Measurements from ENCODE around the gene PPP1R15B.
A peak's percentile ranks its signal among the peaks of the same experiment; 100 is the strongest.

PPP1R15B gene

DNA sequence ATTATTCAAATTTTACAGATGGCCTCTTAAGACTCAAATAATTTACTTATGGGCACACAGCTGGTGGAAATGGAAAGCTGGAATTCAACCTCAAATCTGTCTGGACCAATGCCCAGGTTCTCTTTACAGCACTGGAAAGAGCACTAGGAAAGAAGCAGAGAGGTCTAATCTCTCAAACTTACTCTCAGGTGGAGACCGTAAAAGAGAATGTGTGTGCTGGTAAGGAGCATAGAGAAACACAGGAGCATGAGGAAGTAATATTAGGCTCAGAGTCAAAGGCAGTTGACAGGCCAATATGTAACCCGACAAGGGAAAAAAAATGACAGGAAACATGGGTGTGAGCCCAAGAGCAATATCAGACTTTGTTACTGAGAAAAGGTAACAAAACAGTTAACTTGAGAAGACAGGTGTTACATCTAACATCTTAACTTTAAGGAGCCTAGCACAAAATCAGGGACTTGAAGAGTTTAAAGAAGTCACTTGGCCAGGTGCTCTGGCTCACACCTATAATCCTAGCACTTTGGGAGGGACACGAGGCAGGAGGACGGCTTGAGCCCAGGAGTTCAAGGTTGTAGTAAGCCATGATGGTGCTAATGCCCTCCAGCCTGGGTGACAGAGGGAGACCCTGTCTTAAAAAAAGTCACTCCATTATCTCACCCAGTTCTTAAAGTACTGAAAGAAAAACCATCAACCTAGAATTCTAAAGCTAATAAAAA, 20.7 kb downstream of the PPP1R15B start:
- Histone ChIP-seq H3K4me3 (ENCODE audit: low read depth in 1 of 2, low read length in 2 of 2) (no peak overlapping the region), H3K9me3 (ENCODE audit: low read length) (no peaks in the 10 kb centered on the region), H3K27me3 (ENCODE audit: control insufficient read depth in 1 of 2, insufficient read depth in 2 of 2, low read length in 2 of 2) (no peaks in the 10 kb centered on the region), H3K27ac (ENCODE audit: low read depth, low read length) (no peak overlapping the region), H3K9ac (ENCODE audit: low read length) (no peak overlapping the region), H3K36me3 (ENCODE audit: insufficient read depth, low read length) (no peaks in the 10 kb centered on the region), H3K4me1 (ENCODE audit: insufficient read depth, low read length) (no peaks in the 10 kb centered on the region)

DNA sequence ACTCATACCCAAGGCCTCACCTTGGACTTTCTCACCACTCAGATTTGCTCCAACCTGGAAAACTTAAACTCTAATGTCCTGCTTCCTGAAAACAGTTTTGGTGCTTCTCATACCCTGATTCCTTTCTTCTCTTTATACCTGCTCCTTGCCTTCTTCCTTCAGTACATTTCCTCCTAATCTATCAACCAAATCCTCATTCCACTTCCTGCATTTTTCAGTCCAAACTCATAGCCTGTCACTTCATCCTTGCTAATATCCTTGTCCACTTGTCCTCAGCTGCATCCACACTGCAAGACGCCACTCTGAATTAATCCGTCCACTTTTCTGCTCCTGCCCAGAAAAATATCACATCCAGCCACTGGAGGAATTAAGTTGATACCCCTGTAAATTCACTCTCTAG, 25.9 kb downstream of the PPP1R15B start:
- no peaks in the 10 kb centered on the region for H3K4me1 ChIP-seq (ENCODE audit: insufficient read depth, low read length)
- no peak overlapping the region for H3K27ac ChIP-seq (ENCODE audit: low read depth, low read length)
- H3K36me3 ChIP-seq (ENCODE audit: insufficient read depth, low read length), result no peaks in the 10 kb centered on the region
- no peaks in the 10 kb centered on the region for H3K9me3 ChIP-seq (ENCODE audit: low read length)
- H3K4me3 ChIP-seq (ENCODE audit: low read depth in 1 of 2, low read length in 2 of 2), result no peak overlapping the region
- no peak overlapping the region for H3K9ac ChIP-seq (ENCODE audit: low read length)
- H3K27me3 ChIP-seq (ENCODE audit: control insufficient read depth in 1 of 2, insufficient read depth in 2 of 2, low read length in 2 of 2), result no peaks in the 10 kb centered on the region

DNA sequence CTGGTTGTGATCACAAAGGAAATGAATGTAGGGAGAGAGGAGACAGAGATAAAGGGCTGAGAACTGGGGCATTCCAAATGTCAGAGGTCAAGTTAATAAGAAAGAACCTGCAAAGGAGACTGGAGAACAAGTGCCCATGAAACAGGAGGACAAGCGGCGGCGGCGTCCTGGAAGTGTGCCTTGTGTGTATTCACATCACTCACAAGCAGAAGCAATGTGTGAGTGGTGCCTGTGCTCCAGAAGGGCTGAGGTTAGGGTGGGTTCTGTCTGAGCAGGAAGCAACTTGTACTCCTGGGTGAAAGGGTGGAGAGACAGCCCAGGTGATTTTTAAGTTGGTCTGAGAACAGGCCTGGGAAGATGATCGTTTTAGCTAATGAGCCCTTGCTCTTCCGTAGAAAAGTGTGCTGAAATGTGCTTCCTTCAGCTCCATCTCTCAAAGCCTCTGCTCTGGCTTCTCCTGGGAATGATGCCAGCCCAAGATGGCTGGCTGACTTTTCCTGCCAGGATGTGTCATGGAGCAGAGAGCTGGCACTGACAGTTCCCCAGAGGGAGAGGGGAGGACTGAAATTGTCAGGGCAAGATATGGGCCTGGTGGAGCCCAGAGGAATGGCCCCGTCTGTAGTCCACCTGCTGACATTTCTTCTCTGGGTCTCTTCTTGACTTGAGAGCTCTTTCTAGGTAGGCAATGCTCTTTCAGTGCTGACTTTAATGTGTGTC, 26.8 kb downstream of the PPP1R15B start:
- H3K27ac ChIP-seq (ENCODE audit: low read depth, low read length), result no peak overlapping the region
- H3K9ac ChIP-seq (ENCODE audit: low read length), result no peak overlapping the region
- no peaks in the 10 kb centered on the region for H3K27me3 ChIP-seq (ENCODE audit: control insufficient read depth in 1 of 2, insufficient read depth in 2 of 2, low read length in 2 of 2)
- no peaks in the 10 kb centered on the region for H3K36me3 ChIP-seq (ENCODE audit: insufficient read depth, low read length)
- no peaks in the 10 kb centered on the region for H3K9me3 ChIP-seq (ENCODE audit: low read length)
- no peaks in the 10 kb centered on the region for H3K4me1 ChIP-seq (ENCODE audit: insufficient read depth, low read length)
- no peak overlapping the region for H3K4me3 ChIP-seq (ENCODE audit: low read depth in 1 of 2, low read length in 2 of 2)

GRCh38 chr1:204383163-204383904, 28.3 kb downstream of the PPP1R15B start:
- Histone ChIP-seq H3K4me3 (ENCODE audit: low read depth in 1 of 2, low read length in 2 of 2) (no peak overlapping the region), H3K9me3 (ENCODE audit: low read length) (no peaks in the 10 kb centered on the region), H3K4me1 (ENCODE audit: insufficient read depth, low read length) (peaks cover 2% of the 10 kb centered on the region), H3K36me3 (ENCODE audit: insufficient read depth, low read length) (no peaks in the 10 kb centered on the region), H3K27ac (ENCODE audit: low read depth, low read length) (no peak overlapping the region), H3K27me3 (ENCODE audit: control insufficient read depth in 1 of 2, insufficient read depth in 2 of 2, low read length in 2 of 2) (peaks cover 6 to 10% of the 10 kb centered on the region in 2 donors), H3K9ac (ENCODE audit: low read length) (no peak overlapping the region)

- H3K27ac ChIP-seq (ENCODE audit: low read depth, low read length), result no peak overlapping the region
- H3K27me3 ChIP-seq (ENCODE audit: control insufficient read depth in 1 of 2, insufficient read depth in 2 of 2, low read length in 2 of 2), result peaks cover 6 to 17% of the 10 kb centered on the region in 2 donors
- no peak overlapping the region for H3K4me3 ChIP-seq (ENCODE audit: low read depth in 1 of 2, low read length in 2 of 2)
- no peak overlapping the region for H3K9ac ChIP-seq (ENCODE audit: low read length)
- peaks cover 5% of the 10 kb centered on the region for H3K4me1 ChIP-seq (ENCODE audit: insufficient read depth, low read length)
- H3K36me3 ChIP-seq (ENCODE audit: insufficient read depth, low read length), result no peaks in the 10 kb centered on the region
- no peaks in the 10 kb centered on the region for H3K9me3 ChIP-seq (ENCODE audit: low read length)
These were observed 28.9 kb downstream of the PPP1R15B start for GRCh38 chr1:204382714-204383083.

DNA sequence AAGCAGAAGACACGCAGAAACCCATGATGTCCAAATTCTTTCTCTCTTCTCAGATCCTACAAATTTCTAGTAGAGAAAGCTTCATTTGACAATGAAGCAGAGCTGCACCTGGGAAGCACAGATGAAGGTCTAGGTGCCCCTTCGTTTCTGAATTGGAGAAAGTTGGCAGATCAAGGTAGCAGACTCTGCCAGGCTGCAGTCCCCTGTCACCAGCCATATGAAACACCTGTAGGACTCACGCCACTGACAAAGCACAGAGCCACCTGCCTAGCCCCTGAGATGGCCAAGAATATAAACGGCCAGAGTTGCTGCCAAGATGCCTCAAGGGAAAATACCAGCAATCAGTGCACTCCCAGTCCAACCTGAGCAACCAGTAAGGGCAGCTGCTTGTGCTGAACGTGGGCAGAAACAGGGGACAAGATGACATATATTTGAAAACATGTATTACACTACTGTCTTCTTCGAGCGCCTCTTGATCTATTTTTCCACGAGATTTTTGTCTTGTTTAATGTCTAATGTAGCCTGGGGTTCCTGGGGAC, 31.3 kb downstream of the PPP1R15B start:
- no peaks in the 10 kb centered on the region for H3K36me3 ChIP-seq (ENCODE audit: insufficient read depth, low read length)
- H3K9ac ChIP-seq (ENCODE audit: low read length), result no peak overlapping the region
- H3K4me3 ChIP-seq (ENCODE audit: low read depth in 1 of 2, low read length in 2 of 2), result no peak overlapping the region
- H3K9me3 ChIP-seq (ENCODE audit: low read length), result no peaks in the 10 kb centered on the region
- H3K27me3 ChIP-seq (ENCODE audit: control insufficient read depth in 1 of 2, insufficient read depth in 2 of 2, low read length in 2 of 2), result peaks cover 23 to 40% of the 10 kb centered on the region in 2 donors
- H3K27ac ChIP-seq (ENCODE audit: low read depth, low read length), result no peak overlapping the region
- peaks cover 9% of the 10 kb centered on the region for H3K4me1 ChIP-seq (ENCODE audit: insufficient read depth, low read length)

DNA sequence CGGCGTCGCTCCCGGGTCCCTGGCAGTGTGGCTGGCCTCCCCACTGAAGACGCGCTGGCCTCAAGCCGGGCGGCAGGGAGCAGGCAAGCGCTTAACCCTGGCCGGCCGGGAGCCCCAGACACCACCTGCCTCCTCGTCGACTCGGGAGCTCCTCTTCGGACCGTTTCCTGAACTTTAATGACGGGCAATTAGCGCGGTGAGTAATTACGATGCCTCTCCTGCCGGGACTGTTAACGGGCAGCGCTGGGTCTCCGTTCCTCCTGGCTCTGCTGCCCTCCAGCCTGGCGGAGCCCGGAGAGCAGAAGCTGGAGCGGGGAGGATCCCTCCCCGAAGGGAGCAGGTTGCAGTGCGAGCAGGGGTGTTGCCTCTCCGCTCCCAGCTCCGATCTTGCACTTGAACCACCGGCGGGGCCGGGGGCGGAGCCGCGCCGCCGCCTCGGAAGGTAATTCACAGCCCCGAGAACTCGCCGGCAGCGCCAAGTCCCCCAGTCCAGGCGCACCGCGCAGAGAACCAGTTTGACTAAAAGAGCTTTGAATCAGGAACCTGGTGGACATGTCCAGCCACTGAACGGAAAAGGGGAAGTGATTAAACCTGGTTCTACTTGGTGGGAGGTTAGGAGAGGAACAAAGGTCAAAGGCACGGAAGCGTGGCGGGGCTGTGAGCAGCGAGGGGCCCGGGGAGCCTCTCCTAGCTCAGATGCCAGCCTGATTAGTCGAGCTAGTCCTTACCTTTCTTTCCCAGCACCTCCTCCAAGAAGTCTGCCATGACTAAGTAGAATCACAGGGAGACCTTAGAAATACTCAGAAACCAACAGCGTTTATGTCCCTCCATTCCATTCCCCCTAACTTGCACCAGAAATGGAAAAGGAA, 33.6 kb downstream of the PPP1R15B start:
- Histone ChIP-seq H3K9me3 (ENCODE audit: low read length) (no peaks in the 10 kb centered on the region), H3K4me1 (ENCODE audit: insufficient read depth, low read length) (peaks cover 9% of the 10 kb centered on the region), H3K9ac (ENCODE audit: low read length) (no peak overlapping the region), H3K4me3 (ENCODE audit: low read depth in 1 of 2, low read length in 2 of 2) (peak overlapping the region; percentile 53 to 59), H3K36me3 (ENCODE audit: insufficient read depth, low read length) (no peaks in the 10 kb centered on the region), H3K27ac (ENCODE audit: low read depth, low read length) (no peak overlapping the region), H3K27me3 (ENCODE audit: control insufficient read depth in 1 of 2, insufficient read depth in 2 of 2, low read length in 2 of 2) (peaks cover 33 to 40% of the 10 kb centered on the region in 2 donors)

- Histone ChIP-seq H3K36me3 (ENCODE audit: insufficient read depth, low read length) (no peaks in the 10 kb centered on the region), H3K4me1 (ENCODE audit: insufficient read depth, low read length) (peaks cover 9% of the 10 kb centered on the region), H3K27ac (ENCODE audit: low read depth, low read length) (no peak overlapping the region), H3K9ac (ENCODE audit: low read length) (no peak overlapping the region), H3K27me3 (ENCODE audit: control insufficient read depth in 1 of 2, insufficient read depth in 2 of 2, low read length in 2 of 2) (peaks cover 33 to 40% of the 10 kb centered on the region in 2 donors), H3K4me3 (ENCODE audit: low read depth in 1 of 2, low read length in 2 of 2) (peak overlapping the region; percentile 53 to 59), H3K9me3 (ENCODE audit: low read length) (no peaks in the 10 kb centered on the region)
These were observed 34.5 kb downstream of the PPP1R15B start for GRCh38 chr1:204376919-204377799.

DNA sequence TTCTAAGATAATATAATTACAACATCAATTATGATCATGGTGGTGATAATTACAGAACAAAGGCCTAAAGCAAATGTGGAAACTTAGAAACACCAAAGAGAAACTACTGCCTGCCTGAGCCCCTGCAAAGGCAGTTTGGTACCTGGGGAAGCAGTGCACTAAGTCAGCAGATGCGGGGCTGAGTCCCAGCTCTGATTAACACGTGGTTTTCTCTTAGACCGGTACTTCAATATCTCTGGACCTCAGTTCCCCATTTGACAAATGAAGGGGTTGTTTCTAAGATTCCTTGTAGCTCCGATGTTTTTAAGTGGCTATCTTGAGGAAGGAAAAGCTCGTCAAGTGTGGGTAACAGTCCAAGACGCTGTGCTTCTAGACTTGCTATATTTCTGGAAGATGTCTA, 35.2 kb downstream of the PPP1R15B start:
- Histone ChIP-seq H3K27ac (ENCODE audit: low read depth, low read length) (no peak overlapping the region), H3K4me1 (ENCODE audit: insufficient read depth, low read length) (peaks cover 9% of the 10 kb centered on the region), H3K9me3 (ENCODE audit: low read length) (no peaks in the 10 kb centered on the region), H3K9ac (ENCODE audit: low read length) (no peak overlapping the region), H3K4me3 (ENCODE audit: low read depth in 1 of 2, low read length in 2 of 2) (no peak overlapping the region), H3K36me3 (ENCODE audit: insufficient read depth, low read length) (no peaks in the 10 kb centered on the region), H3K27me3 (ENCODE audit: control insufficient read depth in 1 of 2, insufficient read depth in 2 of 2, low read length in 2 of 2) (peaks cover 33 to 40% of the 10 kb centered on the region in 2 donors)

DNA sequence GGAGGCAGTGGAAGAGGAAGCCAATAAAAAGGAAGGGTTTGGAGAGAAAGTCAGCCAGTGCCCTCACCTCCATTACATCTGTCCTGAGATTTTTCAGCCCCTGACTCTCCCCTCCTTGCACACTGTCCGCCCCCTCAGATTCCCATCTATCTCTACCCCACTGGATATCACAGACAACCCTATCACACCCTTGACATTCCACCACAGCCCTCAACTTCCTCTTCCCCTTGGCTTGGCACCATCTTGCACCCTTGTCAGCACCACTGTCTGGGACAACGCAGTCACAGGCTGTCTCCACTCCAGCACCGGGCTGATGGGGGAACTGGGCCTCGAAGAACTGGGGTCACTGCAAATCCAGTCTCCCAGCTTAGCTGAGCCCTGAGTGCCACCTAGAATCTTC, 37.7 kb downstream of the PPP1R15B start:
- Histone ChIP-seq H3K4me1 (ENCODE audit: insufficient read depth, low read length) (peaks cover 9% of the 10 kb centered on the region), H3K4me3 (ENCODE audit: low read depth in 1 of 2, low read length in 2 of 2) (no peak overlapping the region), H3K9ac (ENCODE audit: low read length) (no peak overlapping the region), H3K36me3 (ENCODE audit: insufficient read depth, low read length) (no peaks in the 10 kb centered on the region), H3K9me3 (ENCODE audit: low read length) (no peaks in the 10 kb centered on the region), H3K27ac (ENCODE audit: low read depth, low read length) (no peak overlapping the region), H3K27me3 (ENCODE audit: control insufficient read depth in 1 of 2, insufficient read depth in 2 of 2, low read length in 2 of 2) (peaks cover 29 to 33% of the 10 kb centered on the region in 2 donors)
